K562 (cell line): ENCODE results near the gene TAF15. TPM values are rescaled to one million over a fixed set of nuclear protein-coding genes. Genes with fewer than 3 reads are reported as not detected.

ENCODE experiments used
- ASH1L ChIP-seq: fragments of 450-650 bp; IDR thresholded peaks from 2 replicates; pipeline ENCODE4 v1.6.1; 2018; ENCODE audit warnings: borderline replicate concordance, mild to moderate bottlenecking, low read depth; ENCODE audit not compliant: partially characterized antibody
- CXXC5 ChIP-seq: fragments of 250-450 bp; sonication (Bioruptor Pico); IDR thresholded peaks from 2 replicates; pipeline ENCODE4 v1.8.0; 2022; ENCODE audit warnings: inconsistent platforms, mild to moderate bottlenecking, moderate library complexity
- ELF2 ChIP-seq: fragments of 250-450 bp; sonication (Bioruptor Pico); IDR thresholded peaks from 2 replicates; pipeline ENCODE4 v1.5.0; 2021; ENCODE audit warnings: mild to moderate bottlenecking
- FOXJ2 ChIP-seq: fragments of 200-800 bp; sonication (Bioruptor generic); IDR thresholded peaks from 2 replicates; pipeline ENCODE4 v1.6.1; 2016; ENCODE audit warnings: missing genetic modification characterization, missing compliant biosample characterization
- L3MBTL2 ChIP-seq: fragments of 450-650 bp; IDR thresholded peaks from 2 replicates; pipeline ENCODE4 v1.6.1; 2016; ENCODE audit warnings: mild to moderate bottlenecking, moderate library complexity
- OTX1 ChIP-seq: fragments of 450-650 bp; formaldehyde crosslinking; IDR thresholded peaks from 2 replicates; pipeline ENCODE4 v1.4.0; 2022; ENCODE audit warnings: mild to moderate bottlenecking
- POLR3A ChIP-seq: IDR thresholded peaks from 2 replicates; pipeline ENCODE4 v1.6.1; 2011; ENCODE audit warnings: borderline replicate concordance, mild to moderate bottlenecking, moderate library complexity; ENCODE audit not compliant: insufficient read length, insufficient read depth; ENCODE audit errors: extremely low read depth
- ZNF140 ChIP-seq: fragments of 250-450 bp; sonication (Bioruptor Pico); IDR thresholded peaks from 2 replicates; pipeline ENCODE4 v1.8.0; 2021; ENCODE audit warnings: moderate library complexity, mild to moderate bottlenecking, inconsistent platforms
- ZNF41 ChIP-seq: fragments of 250-450 bp; sonication (Bioruptor Pico); conservative IDR thresholded peaks from 2 replicates; pipeline ENCODE4 v1.4.0; 2020; ENCODE audit warnings: mild to moderate bottlenecking
- ZNF830 ChIP-seq: fragments of 250-450 bp; sonication (Bioruptor Pico); IDR thresholded peaks from 2 replicates; pipeline ENCODE4 v1.5.0; 2021; ENCODE audit warnings: mild to moderate bottlenecking
- polyA plus RNA-seq, 8 experiments: library from polyadenylated mRNA; depleted of rRNA in 4 of 8; stranded (reverse) in 5 of 8; unstranded in 3 of 8; fragments of >200 nt; fragmentation: Nextera tagmentation in 2 of 8; fragmentation: Illumina TruSeq in 1 of 8; extraction: Ambion mirVana in 2 of 8; extraction: Trizol in 1 of 8; gene quantifications; 2 replicates each; pipeline versions ENCODE4 v1.2.1 to v1.2.3, GENCODE V29; 2011 to 2014; ENCODE audit warnings: inconsistent platforms in 1 of 8, missing spikeins in 1 of 8
- total RNA-seq, 7 experiments: library from RNA; depleted of rRNA in 6 of 7; stranded (reverse); fragments of >200 nt in 6 of 7; fragmentation: Illumina TruSeq in 2 of 7; extraction: Trizol in 2 of 7; gene quantifications; 2 replicates each; pipeline versions ENCODE4 v1.2.1 to v1.2.3, GENCODE V29; 2011 to 2021; ENCODE audit warnings: low replicate concordance in 1 of 7
- TF ChIP-seq, protein P1 (sequence below): fragments of 250-450 bp; sonication (Bioruptor Pico); IDR thresholded peaks from 2 replicates; pipeline ENCODE4 v1.4.0; 2020
- TF ChIP-seq, protein P2 (sequence below): fragments of 450-650 bp; IDR thresholded peaks from 2 replicates; pipeline ENCODE4 v1.7.0; 2016; ENCODE audit warnings: borderline replicate concordance
- TF ChIP-seq, protein P3 (sequence below): fragments of 250-450 bp; sonication (Bioruptor Pico); IDR thresholded peaks from 2 replicates; pipeline ENCODE4 v1.4.0; 2020; ENCODE audit warnings: mild to moderate bottlenecking, moderate library complexity
- TF ChIP-seq, protein P4 (sequence below): sonication (generic); formaldehyde crosslinking; IDR thresholded peaks from 2 replicates; pipeline ENCODE4 v1.8.1; 2022; ENCODE audit warnings: missing genetic modification reagents

The TAF15 gene
- total and polyA plus RNA-seq, 9 of the 15 experiments (the other 6 are each of a cell fraction or from before 2014, with no cell fraction given), result 4.1 to 272 (median 56.8) TPM

DNA sequence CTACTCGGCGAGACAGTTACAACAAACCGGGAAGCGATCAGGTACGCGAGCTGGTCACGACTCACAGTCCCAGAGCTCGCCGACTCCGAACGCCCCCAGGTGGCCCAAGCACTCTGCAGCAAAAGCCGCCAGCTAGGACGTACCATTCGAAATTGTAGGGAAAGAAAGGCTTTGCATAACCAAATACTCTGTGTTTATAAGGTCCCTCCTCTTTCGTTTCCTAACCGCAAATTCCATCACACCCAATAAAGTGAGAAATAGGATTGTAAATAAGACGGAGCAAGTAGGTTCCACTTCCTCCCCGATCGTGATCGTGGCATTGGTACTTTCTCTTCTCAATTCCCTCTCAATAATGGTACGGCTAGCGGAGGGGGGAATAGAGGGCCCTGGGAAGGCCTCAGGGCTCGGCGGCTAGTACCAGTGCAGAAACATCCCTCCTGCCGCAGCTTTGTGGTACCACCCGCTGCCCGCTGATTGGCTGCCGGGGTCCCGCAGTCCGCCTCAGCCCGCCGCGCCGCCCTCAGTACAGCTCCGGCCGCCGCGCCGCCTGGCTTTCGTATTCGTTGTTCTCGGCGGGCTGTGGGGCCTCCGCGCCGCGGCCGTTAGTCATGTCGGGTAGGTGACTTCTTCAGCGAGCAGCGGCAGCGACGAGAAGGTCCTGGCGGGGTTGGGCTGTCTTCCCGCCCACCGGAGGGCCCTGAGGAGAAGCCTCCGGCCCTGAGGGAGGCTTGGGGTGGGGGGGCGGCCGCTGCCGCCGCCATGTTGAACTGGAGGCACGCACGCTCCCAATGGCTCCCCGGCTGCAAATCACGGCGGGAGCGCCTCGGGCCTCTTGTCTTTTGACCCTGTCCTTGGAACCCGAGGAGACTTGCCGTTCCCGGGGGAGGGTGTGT is at the start of gene TAF15 (continued):
- TF ChIP-seq L3MBTL2 (peak; percentile 71), ZNF140 (CRISPR knock-in tag) (no peak), ELF2 (CRISPR knock-in tag) (no peak), OTX1 (CRISPR knock-in tag) (peak; percentile 93), CXXC5 (peak; percentile 88), POLR3A (no peak), ZNF830 (CRISPR knock-in tag) (peak; percentile 75; the same call in 1 of the 2 replicates), ASH1L (peak; percentile 93), FOXJ2 (tag) (peak; percentile 72), ZNF41 (CRISPR knock-in tag) (no peak; the same call in 1 of the 2 replicates)
- TF ChIP-seq, protein P1, sequence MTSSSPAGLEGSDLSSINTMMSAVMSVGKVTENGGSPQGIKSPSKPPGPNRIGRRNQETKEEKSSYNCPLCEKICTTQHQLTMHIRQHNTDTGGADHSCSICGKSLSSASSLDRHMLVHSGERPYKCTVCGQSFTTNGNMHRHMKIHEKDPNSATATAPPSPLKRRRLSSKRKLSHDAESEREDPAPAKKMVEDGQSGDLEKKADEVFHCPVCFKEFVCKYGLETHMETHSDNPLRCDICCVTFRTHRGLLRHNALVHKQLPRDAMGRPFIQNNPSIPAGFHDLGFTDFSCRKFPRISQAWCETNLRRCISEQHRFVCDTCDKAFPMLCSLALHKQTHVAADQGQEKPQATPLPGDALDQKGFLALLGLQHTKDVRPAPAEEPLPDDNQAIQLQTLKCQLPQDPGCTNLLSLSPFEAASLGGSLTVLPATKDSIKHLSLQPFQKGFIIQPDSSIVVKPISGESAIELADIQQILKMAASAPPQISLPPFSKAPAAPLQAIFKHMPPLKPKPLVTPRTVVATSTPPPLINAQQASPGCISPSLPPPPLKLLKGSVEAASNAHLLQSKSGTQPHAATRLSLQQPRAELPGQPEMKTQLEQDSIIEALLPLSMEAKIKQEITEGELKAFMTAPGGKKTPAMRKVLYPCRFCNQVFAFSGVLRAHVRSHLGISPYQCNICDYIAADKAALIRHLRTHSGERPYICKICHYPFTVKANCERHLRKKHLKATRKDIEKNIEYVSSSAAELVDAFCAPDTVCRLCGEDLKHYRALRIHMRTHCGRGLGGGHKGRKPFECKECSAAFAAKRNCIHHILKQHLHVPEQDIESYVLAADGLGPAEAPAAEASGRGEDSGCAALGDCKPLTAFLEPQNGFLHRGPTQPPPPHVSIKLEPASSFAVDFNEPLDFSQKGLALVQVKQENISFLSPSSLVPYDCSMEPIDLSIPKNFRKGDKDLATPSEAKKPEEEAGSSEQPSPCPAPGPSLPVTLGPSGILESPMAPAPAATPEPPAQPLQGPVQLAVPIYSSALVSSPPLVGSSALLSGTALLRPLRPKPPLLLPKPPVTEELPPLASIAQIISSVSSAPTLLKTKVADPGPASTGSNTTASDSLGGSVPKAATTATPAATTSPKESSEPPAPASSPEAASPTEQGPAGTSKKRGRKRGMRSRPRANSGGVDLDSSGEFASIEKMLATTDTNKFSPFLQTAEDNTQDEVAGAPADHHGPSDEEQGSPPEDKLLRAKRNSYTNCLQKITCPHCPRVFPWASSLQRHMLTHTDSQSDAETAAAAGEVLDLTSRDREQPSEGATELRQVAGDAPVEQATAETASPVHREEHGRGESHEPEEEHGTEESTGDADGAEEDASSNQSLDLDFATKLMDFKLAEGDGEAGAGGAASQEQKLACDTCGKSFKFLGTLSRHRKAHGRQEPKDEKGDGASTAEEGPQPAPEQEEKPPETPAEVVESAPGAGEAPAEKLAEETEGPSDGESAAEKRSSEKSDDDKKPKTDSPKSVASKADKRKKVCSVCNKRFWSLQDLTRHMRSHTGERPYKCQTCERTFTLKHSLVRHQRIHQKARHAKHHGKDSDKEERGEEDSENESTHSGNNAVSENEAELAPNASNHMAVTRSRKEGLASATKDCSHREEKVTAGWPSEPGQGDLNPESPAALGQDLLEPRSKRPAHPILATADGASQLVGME (CRISPR knock-in tag), result 0 out of 2 replicates have a peak, but pooled peaks have one; percentile 16
- TF ChIP-seq, protein P2, sequence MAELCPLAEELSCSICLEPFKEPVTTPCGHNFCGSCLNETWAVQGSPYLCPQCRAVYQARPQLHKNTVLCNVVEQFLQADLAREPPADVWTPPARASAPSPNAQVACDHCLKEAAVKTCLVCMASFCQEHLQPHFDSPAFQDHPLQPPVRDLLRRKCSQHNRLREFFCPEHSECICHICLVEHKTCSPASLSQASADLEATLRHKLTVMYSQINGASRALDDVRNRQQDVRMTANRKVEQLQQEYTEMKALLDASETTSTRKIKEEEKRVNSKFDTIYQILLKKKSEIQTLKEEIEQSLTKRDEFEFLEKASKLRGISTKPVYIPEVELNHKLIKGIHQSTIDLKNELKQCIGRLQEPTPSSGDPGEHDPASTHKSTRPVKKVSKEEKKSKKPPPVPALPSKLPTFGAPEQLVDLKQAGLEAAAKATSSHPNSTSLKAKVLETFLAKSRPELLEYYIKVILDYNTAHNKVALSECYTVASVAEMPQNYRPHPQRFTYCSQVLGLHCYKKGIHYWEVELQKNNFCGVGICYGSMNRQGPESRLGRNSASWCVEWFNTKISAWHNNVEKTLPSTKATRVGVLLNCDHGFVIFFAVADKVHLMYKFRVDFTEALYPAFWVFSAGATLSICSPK, result no peak
- TF ChIP-seq, protein P3, sequence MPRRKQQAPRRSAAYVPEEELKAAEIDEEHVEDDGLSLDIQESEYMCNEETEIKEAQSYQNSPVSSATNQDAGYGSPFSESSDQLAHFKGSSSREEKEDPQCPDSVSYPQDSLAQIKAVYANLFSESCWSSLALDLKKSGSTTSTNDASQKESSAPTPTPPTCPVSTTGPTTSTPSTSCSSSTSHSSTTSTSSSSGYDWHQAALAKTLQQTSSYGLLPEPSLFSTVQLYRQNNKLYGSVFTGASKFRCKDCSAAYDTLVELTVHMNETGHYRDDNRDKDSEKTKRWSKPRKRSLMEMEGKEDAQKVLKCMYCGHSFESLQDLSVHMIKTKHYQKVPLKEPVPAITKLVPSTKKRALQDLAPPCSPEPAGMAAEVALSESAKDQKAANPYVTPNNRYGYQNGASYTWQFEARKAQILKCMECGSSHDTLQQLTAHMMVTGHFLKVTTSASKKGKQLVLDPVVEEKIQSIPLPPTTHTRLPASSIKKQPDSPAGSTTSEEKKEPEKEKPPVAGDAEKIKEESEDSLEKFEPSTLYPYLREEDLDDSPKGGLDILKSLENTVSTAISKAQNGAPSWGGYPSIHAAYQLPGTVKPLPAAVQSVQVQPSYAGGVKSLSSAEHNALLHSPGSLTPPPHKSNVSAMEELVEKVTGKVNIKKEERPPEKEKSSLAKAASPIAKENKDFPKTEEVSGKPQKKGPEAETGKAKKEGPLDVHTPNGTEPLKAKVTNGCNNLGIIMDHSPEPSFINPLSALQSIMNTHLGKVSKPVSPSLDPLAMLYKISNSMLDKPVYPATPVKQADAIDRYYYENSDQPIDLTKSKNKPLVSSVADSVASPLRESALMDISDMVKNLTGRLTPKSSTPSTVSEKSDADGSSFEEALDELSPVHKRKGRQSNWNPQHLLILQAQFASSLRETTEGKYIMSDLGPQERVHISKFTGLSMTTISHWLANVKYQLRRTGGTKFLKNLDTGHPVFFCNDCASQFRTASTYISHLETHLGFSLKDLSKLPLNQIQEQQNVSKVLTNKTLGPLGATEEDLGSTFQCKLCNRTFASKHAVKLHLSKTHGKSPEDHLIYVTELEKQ (CRISPR knock-in tag), result no peak
- TF ChIP-seq, protein P4, sequence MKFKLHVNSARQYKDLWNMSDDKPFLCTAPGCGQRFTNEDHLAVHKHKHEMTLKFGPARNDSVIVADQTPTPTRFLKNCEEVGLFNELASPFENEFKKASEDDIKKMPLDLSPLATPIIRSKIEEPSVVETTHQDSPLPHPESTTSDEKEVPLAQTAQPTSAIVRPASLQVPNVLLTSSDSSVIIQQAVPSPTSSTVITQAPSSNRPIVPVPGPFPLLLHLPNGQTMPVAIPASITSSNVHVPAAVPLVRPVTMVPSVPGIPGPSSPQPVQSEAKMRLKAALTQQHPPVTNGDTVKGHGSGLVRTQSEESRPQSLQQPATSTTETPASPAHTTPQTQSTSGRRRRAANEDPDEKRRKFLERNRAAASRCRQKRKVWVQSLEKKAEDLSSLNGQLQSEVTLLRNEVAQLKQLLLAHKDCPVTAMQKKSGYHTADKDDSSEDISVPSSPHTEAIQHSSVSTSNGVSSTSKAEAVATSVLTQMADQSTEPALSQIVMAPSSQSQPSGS (CRISPR knock-in tag), result no peak
